Stimulated activated CD8-positive, alpha-beta memory T cell treated with anti-CD3 and anti-CD28 coated beads, Interleukin-12 subunit alpha, Interleukin-12 subunit beta, amount 100 ng/mL, for 1 hour (primary cell): Measurements from ENCODE around the gene NOL12.
A peak's percentile ranks its signal among the peaks of the same experiment; 100 is the strongest.
"Not testable (repeated sequence)": the region's sequence is repeated elsewhere in the genome, so short reads cannot be mapped to it uniquely, and the experiment has no call there.

Experiments
- DNase-seq: peaks from one replicate; pipeline ENCODE4 v3.0.0-alpha.2; 2020; ENCODE audit warnings: low read depth

NOL12 gene, protein sequence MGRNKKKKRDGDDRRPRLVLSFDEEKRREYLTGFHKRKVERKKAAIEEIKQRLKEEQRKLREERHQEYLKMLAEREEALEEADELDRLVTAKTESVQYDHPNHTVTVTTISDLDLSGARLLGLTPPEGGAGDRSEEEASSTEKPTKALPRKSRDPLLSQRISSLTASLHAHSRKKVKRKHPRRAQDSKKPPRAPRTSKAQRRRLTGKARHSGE

DNA sequence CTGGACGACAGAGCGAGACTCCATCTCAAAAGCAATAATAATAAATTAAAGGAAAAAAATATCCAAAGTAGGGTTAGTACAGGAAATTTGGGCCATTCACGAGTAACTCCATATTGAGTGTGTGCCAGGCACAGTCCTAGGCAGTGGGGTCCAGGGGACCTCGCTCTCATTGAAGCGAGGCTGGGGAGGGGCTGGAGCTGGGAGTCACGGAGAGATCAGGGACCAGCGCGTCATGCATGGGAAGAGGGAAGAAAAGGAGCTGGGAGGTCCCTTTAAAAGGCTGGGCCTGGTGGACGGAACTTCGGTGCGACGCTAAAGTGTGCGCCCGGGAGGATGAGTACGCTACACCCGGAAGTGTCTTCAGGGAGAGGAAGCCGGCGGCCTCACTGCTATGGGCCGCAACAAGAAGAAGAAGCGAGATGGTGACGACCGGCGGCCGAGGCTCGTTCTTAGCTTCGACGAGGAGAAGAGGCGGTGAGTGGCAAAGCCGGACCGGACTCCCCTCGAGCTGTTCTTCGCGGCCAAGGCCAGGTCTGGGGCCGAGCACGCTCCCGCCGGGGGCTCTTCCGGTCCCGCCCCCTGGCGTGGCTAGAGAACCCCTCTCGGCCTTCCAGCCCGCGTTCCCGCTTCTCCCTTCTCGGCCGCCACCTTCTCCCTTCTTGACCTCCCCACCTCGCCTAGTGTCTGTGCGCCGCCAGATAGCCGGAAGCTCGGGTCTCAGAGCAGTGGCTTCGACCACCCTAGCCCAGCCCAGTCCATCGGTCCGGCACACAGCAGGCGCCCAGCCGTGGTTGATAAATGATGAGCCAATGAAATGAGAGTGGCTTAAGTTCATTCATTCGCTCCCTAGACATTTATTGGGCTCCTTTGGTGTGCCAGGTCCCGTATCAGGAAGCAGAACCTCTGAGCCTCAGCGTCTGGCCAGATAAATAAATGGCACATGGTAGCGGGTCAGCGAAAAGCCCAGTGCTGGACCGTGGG is at the start of gene NOL12:
NOL12 (plus strand) TSS at position 342 of the 981 bp plus-strand sequence; CDS start at position 392, 50 bp downstream.
- peak; percentile 56 for DNase-seq

DNA sequence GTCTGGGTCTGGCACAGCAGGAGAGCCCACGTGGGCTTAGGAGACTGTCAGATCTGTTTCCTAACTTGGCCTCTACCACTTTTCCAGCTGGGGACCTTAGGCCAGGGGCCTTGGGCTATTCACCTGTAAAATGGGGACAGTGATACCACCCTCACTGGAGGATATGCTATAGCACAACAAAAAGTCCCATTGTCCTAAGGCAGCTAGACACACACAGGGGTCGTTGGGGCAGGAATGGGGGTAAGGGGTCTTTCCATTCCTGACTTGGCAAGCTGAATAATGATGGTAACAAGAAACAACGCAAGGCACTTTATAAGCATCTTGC is 49.2 kb upstream of the NOL12 start:
- DNase-seq, result no peak

DNA sequence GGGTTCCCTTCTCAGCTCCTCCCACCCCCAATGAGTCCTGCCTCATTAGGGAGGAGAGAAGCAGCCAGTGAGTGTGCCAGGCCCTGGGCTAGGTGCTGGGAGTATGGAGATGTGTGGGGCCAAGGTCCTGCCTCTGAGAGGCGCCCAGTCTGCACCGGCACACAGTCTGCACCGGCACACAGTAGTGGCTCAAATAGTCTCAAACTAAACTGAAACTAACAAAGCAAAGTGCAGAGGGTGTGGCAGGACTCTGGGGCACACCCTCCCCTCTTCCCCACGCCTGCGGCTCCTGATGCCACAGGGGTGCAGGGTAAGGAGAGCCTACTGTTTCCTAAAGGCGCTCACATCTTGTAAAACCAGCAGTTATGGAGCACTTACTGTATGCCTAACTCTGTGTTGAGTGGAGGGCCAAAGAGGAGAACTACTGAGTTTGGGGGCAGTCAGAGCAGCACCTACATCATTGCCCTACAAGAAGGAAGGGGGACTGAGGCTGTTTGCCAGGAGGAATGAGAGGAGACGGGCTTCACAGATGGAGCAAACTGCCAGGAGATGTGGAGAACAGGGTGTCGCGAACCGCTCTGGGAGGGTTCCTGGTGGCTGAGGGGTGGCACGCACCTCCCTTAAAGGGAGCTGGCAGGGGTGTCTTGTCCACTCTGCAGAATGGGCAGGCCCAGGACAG is 47.6 kb upstream of the NOL12 start:
- no peak for DNase-seq

DNA sequence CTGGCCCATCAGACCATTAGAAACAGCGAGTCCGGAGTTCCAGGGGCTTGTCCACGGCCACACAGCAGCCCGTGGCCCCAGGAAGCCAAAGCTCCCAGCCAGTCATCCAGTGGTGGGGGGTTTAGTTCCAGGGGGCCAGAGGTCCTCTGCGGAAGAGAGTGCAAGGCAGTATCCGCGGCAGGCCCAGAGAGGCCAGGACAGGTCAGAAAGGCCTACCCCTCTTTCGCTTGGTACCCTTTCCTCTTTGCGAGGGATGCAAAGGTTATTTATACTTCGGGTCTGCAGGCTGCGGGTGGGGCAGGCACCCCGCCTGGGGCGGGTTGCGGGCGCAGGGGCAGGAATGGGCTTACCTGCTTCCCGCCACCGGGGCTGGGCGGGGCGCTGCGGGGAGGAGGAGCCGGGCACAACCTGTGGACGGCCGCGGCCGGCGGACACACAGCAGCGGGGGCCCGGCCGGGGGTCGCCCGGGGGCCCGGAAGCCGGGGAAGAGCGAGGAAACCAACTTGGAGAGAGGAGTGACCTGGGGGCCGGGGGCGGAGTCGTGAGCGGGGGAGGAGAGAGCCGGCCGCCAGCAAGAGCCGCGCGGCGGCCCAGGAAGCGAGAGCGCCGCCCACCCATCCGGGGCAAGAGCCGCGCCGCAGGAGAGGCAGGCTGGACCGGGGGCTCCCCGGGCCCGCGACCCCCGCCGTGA is 46.9 kb upstream of the NOL12 start, which contains the start of gene SH3BP1:
SH3BP1 (plus strand) TSS at position 600 of the 691 bp plus-strand sequence. CDS start 119 bp downstream, outside the sequence.
- DNase-seq, result no peak

DNA sequence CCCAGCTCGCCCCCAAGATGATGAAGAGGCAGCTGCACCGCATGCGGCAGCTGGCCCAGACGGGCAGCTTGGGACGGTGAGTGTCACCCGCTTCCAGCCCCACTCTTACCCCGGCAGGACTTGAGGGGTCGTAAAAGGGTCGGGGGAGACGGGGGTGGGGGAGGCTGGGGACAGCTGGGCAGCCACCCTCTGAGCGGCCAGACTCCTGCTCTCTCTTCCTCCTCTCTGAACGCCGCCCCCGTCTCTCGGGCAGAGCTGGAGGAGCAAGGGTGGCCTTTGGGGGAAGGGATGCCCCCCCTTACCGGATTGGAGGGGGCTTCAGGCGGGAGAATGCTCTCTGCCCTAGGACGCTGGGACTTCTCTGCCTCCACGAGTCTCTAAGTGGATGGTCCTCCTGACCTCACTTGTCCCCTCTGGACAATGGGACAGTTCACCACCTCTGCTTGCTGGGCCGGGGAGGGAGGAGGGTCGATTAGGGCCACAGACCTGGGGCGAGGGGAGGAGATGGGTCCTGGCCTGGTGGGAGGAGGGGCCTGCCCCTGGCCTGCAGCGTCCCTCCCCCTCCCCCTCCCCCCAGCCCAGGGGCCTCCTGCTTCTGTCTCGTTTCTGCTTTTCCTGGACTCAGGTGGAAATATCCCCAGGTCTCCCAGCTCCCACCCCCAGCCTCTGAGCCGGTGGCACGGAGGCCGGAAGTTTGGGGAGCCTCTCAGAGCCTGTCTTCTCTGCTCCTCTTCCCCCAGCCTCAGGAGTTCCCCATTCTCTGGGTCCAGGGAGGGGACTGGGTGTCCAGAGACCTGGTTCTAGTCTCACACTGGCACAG is 46.2 kb upstream of the NOL12 start:
- no peak for DNase-seq

DNA sequence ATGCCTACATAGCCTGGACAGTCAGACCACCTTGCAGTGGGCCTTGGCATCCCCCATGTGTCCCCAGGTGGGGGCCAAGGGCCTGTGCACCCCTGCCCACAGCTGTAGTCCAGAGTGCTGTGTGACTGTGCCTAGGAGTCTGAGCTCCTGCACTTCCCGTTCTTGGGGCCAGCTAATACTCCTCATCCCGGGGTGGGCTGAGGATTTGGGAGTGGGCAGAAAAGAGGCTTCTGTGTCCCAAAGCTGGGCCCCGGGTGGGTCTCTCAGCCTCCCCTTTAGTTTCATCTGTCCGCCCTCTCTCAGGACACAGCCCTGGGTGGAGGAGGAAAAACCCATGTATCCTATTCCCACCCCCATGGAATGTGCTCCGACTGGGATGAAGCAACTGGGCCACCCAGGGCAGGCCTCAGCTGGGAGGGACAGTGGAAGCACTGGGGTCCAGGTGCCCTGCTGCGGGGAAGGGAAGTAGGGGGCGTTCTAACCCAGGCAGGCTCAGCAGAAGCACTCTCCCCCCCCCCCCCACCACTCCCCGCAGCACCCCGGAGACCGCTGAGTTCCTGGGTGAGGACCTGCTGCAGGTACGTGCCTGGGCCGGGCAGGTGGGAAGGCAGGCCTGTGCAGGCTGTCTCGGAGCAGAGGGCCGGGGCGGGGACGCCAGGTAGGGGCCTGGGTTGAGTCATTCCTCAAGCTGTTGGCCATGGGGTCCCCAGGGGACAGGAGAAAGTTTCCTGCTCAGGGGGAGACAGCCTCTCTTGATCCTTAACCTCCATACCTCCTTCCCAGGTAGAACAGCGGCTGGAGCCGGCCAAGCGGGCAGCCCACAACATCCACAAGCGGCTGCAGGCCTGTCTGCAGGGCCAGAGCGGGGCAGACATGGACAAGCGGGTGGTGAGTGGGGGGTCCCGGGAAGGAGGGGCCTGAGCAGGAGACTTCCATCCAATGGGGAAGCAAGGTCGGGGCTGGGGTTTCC is 45.3 kb upstream of the NOL12 start:
- DNase-seq, result no peak

DNA sequence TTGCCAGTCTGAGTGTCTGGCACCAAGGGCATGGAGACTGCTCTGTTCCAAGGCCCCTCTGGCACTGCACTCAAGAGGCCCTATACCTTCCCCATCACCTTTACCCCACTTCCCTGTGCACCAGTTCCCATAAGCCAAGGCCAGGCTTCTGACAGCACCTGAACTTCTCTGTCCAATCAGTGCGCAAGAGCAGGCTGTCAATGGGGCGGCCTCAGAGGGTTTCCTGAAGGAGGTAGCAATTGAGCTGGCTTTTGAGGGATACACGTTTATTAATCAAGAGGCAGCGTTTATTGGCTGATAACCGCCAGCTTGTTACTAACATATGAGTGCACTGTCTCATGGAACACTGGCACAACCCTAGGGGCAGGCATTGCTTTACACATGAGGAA is 44.6 kb upstream of the NOL12 start:
- DNase-seq, result no peak

DNA sequence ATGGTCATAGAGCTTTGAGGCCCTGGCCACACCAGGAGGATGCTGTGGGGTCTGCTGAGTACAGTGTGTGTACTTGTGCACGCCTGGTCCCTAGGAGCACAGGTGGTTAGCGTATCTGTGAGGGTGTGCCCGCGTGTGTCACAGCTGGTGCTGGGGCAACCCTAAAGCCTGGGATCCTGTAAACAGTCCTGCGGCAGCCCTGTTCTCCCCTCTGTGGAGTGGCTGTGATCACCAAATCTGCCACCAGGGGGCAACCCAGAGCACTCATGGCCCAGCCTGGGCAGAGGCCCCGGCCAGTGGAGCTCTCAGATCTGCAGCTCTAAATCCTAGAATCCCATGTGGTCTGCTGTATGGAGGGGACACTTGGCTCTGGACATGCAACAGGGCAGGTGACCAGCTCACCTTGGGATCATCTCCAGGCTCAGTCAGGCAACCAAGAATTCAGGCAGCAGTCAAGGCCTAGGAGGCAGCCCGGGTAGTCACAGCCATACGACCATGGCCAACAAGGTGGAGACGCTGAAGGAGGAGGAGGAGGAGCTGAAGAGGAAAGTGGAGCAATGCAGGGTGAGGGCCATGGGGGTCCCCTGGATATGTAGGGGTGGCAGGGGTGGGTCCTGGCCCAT is 42.8 kb upstream of the NOL12 start:
- DNase-seq, result peak; percentile 81

DNA sequence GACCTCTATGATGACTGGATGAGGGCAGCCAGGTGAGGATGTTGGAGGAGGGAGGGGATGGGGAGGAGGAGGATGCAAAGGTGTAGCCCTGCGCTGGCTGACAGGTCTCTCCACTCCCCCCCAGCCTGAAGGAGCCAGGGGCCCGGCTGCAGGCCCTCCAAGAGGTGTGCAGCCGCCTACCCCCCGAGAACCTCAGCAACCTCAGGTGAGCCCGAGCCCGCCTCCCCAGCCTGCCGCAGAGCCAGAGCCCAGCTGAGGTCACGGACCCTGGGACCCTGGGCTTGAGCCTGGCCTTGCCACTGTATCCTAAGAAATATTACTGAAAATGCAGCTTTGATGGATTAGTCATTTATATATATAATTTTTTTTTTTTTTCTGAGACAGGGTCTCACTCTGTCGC is 38.8 kb upstream of the NOL12 start:
- DNase-seq, result no peak

DNA sequence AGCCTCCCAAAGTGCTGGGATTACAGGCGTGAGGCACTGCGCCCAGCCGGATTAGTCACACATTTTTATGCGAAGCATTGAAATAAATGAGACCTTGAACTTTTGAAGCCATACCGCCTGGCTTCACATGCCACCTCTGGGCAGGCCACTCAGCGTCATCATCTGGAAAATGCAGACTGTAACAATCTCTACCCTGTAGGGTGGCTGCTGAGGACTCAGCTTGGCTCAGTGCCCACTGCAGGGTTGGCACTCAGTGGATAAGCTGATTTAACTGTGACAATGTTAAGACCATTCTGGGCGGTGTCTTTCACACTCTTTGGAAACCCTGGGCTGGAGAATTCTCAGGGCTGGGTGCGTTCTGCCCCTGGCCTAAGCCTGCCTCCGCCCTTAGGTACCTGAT is 38.2 kb upstream of the NOL12 start:
- DNase-seq, result no peak

DNA sequence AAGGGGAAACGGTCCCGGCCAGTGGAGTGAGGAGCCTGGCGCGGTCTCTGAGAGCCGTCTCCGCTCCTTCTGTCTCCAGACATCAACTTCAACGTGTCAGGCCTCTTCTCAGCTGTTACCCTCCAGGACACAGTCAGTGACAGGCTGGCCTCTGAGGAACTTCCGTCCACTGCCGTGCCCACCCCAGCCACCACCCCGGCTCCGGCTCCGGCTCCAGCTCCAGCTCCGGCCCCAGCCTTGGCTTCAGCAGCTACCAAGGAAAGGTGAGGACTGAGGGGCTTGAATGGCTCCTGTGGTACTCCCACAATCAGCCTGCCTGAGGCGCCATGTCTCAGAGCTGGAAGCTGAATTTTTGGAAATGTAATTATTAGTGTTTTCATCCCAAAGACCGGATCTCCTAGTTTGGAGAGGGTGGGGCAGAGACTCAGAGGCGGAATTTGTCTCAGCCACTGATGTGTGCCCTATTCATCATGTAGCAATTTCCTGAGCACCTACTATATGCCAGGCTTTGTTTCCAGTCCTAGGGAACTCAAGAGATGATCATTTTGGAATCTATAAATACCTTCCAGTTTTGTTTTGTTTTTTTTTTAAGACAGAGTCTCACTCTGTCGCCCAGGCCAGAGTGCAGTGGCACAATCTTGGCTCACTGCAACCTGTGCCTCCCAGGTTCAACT is 35.5 kb upstream of the NOL12 start:
- DNase-seq, result no peak

DNA sequence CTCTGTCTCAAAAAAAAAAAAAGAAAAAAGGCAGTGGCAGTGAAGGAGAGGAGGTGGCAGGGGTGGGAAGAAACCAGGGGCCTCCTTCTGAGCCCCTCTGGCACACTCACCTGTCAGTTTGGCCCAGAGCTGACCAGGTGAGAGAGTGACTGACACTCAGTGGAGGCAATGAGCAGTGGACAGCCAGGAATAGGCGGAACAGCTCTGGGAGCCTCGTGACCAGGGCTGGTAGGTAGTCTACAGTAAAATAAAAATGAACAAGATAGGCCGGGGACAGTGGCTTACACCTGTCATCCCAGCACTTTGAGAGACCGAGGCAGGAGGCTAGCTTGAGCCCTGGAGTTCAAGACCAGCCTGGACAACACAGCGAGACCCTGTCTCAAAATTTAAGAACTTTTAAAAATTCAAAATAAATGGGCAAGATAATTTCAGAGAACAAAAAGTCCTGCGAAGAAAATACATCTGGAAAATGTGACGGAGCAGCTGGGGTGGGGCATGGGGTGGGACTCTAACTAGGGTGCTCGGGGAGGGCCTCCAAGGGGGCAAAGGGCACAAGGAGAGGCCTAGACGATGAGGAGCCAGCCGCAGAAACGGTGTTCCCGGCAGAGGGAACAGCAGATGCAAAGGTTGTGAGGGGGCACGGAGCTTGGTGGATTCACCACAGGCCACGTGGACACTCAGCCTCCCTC is 31.4 kb upstream of the NOL12 start:
- no peak for DNase-seq

DNA sequence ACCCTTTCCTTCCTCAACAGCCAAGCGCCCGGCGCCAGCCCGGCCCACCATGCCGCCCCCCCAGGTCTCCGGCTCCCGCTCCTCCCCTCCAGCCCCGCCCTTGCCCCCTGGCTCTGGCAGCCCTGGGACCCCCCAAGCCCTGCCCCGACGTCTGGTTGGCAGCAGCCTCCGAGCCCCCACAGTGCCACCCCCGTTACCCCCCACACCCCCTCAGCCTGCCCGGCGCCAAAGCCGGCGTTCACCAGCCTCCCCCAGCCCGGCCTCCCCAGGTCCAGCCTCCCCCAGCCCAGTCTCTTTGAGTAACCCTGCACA is 30.9 kb upstream of the NOL12 start:
- no peak for DNase-seq

DNA sequence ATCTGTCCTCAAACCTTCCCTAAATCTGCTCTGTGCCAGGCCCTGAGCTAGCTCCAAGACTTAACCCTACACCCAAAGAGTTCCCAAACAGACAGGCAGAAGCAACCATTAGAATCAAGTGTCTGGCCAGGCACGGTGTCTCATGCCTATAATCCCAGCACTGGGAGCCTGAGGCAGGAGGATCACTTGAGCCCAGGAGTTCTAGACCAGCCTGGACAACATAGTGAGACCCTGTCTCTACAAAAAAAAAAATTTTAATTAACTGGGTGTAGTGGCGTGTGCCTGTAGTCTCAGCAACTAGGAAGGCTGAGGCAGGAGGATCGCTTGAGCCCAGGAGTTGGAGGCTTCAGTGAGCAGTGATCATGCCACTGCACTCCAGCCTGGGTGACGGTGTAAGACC is 29.6 kb upstream of the NOL12 start:
- not testable (repeated sequence) for DNase-seq

DNA sequence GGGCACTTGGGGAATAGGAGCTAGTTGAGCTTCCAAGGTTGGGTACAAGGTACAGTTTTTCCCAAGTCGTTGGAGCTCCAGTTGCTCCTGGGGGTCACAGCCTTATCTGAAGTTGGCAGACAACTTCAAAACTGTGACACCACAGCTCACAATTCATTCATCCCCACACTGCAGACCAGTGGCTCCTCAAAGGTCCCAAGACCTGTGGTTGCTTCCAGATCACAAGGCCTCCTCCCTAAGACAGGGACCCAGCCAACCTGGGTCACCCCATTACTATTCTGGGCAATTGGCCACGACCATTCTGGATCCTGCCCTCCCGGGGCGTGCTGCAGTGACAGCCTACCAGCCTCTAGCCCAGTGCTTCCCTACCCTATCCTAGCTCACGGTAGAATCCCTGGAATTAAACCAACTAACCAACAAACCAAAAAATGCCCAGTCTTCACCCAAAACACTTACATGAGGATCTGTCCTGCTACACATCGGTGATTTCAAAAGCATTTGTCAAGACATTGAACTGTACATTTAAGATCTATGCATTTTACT is 28.5 kb upstream of the NOL12 start:
- DNase-seq, result no peak

DNA sequence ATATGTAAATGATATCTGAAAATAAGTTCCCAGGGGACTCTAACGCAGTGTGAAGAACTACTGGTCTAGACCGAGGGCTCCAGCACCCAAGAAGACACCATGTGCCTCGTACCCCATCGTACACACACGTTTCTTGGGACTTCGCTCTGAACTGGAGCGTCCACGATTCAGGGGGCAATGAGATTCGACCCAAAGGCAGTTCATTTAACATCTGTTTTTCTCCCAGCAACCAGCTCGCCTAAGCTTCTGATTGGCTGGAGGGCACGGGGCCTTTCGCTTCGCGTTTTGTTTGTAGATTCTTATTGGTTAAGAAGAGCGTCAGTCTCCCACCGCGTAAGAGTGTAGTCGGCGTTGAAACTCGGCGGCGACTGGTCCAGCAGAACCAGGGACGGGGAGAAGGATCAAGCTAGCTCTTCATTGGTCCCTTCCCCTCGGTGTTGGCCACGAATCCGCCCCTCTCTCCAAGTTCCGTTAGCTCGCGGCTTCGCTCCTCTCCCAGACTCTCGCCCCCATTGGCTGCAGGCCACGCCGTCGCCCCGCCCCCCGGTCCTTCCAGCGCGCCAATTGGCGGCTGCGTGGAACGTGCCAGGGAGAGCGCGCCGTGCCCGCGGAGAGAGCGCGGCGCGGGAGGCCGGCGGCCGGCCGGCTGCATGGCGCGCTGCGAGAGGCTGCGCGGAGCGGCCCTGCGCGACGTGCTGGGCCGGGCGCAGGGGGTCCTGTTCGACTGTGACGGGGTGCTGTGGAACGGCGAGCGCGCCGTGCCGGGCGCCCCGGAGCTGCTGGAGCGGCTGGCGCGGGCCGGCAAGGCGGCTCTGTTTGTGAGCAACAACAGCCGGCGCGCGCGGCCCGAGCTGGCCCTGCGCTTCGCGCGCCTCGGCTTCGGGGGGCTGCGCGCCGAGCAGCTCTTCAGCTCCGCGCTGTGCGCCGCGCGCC is 27.7 kb upstream of the NOL12 start, which contains the start of gene PDXP:
PDXP (plus strand) TSS at position 591 of the 933 bp plus-strand sequence; CDS start at position 651, 60 bp downstream.
- peak; percentile 97 for DNase-seq
